Natural killer cell (primary cell): ENCODE data around the gene RUNX1. TPM values are rescaled to one million over a fixed set of nuclear protein-coding genes. Genes with fewer than 3 reads are reported as not detected.
A peak's percentile ranks its signal among the peaks of the same experiment; 100 is the strongest.

Source experiments
- ATAC-seq, 3 donors: fragments of 150-1000 bp in 2 of 3; fragments of 200-7000 bp in 1 of 3; cut with Tn5 transposase; 1 replicate in 1 of 3; 2 replicates in 2 of 3; pipeline ENCODE4 v1.10.0; 2021; ENCODE audit warnings: mild to moderate bottlenecking in 2 of 3, moderate library complexity in 2 of 3
- DNase-seq, 2 donors: peaks; one replicate each; pipeline versions ENCODE4 v3.0.0 to v3.0.0-alpha.2; 2013 to 2021; ENCODE audit warnings: mixed read lengths in 1 of 2
- H3K27ac ChIP-seq: one replicate; pipeline ENCODE4 v1.5.1; 2013; ENCODE audit warnings: mild to moderate bottlenecking, low read length
- H3K27me3 ChIP-seq: one replicate; pipeline ENCODE4 v1.6.1; 2013; ENCODE audit warnings: low read length; ENCODE audit not compliant: control insufficient read depth, insufficient read depth
- H3K36me3 ChIP-seq: one replicate; pipeline ENCODE4 v1.6.1; 2013; ENCODE audit warnings: low read length; ENCODE audit not compliant: control insufficient read depth, insufficient read depth
- H3K4me1 ChIP-seq: one replicate; pipeline ENCODE4 v1.6.1; 2013; ENCODE audit warnings: low read length; ENCODE audit not compliant: control insufficient read depth, insufficient read depth
- H3K4me3 ChIP-seq: one replicate; pipeline ENCODE4 v1.5.1; 2013; ENCODE audit warnings: low read length
- H3K9me3 ChIP-seq: one replicate; pipeline ENCODE4 v1.6.1; 2013; ENCODE audit warnings: low read length; ENCODE audit not compliant: control insufficient read depth, insufficient read depth
- H3K27ac Mint-ChIP-seq, 2 donors: one replicate each; pipeline ENCODE4 v1.8.0; 2022; ENCODE audit warnings: mild to moderate bottlenecking in 2 of 2, mixed read lengths in 2 of 2, moderate library complexity in 1 of 2
- H3K27me3 Mint-ChIP-seq, 2 donors: one replicate each; pipeline ENCODE4 v1.8.0; 2022; ENCODE audit warnings: low read depth in 2 of 2, mixed read lengths in 2 of 2
- H3K36me3 Mint-ChIP-seq: one replicate; pipeline ENCODE4 v1.8.0; 2022; ENCODE audit warnings: mixed read lengths
- H3K4me1 Mint-ChIP-seq, 2 donors: one replicate each; pipeline ENCODE4 v1.8.0; 2022; ENCODE audit warnings: mixed read lengths in 2 of 2
- H3K4me3 Mint-ChIP-seq: one replicate; pipeline ENCODE4 v1.8.0; 2022; ENCODE audit warnings: mild to moderate bottlenecking, moderate library complexity, mixed read lengths
- H3K9me3 Mint-ChIP-seq, 2 donors: one replicate each; pipeline ENCODE4 v1.8.0; 2022; ENCODE audit warnings: mixed read lengths in 2 of 2
- CTCF ChIP-seq: fragments of 200-600 bp; IDR thresholded peaks from one replicate; pipeline ENCODE4 v1.8.0; 2022; ENCODE audit warnings: antibody characterized with exemption
- WGBS: methylation state at CpG from one replicate; pipeline ENCODE4 v1.1.7; 2013; ENCODE audit warnings: missing lambda C conversion rate; ENCODE audit not compliant: insufficient coverage; 5-methylcytosine and 5-hydroxymethylcytosine counted together
- intact Hi-C: fragments of 100-400 bp; cut with micrococcal nuclease; formaldehyde crosslinking; loops from one replicate; pipeline ENCODE4 v1.14.2; 2022
- total RNA-seq, 4 donors: library from RNA; stranded (reverse); fragments of 120-200 nt in 1 of 4; gene quantifications; one replicate each; pipeline versions ENCODE4 v1.2.3 to v1.2.4, GENCODE V29; 2013 to 2022

The RUNX1 gene
- total RNA-seq, 3 donors from 2014 or later (not counting 1 experiment from before 2014, with no cell fraction given), result 62.1 to 171 (median 98.2) TPM

DNA sequence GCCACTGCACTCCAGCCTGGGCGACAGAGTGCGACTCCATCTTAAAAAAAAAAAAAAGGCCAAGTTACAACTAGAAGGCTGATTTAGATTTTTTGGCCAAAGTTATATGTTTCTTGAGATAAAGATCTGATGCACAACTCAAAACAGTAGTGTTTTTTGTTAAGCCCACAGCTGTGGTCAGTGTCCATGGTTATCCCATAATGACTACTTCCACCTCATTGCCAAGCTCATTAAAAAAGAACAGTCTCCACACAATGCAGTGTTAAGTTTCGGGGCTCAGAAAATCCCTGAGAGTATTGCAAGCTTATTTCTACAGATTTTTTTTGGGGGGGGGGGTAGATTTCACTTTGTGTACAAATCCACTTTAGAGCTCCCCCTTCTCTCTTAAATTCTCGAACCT is 120.5 kb downstream of the RUNX1 start:
- TF ChIP-seq CTCF, result no peak
- WGBS, result 88% methylated on average over 3 of the region's 4 CpGs
- intact Hi-C loops, result no loop called here
- no peaks in the 10 kb centered on the region for H3K36me3 ChIP-seq
- no peaks in the 10 kb centered on the region for H3K27me3 ChIP-seq
- H3K4me3 Mint-ChIP-seq, result no peak overlapping the region
- no peak overlapping the region for H3K27ac Mint-ChIP-seq
- no peaks in the 10 kb centered on the region for H3K9me3 Mint-ChIP-seq
- peaks cover 6% of the 10 kb centered on the region for H3K4me1 ChIP-seq
- no peaks in the 10 kb centered on the region for H3K27me3 Mint-ChIP-seq
- DNase-seq, result no peak
- H3K9me3 ChIP-seq, result no peaks in the 10 kb centered on the region
- no peak overlapping the region for H3K27ac ChIP-seq
- no peaks in the 10 kb centered on the region for H3K36me3 Mint-ChIP-seq
- H3K4me3 ChIP-seq, result no peak overlapping the region
- peaks cover 65 to 75% of the 10 kb centered on the region in 2 donors for H3K4me1 Mint-ChIP-seq
- no peak for ATAC-seq

DNA sequence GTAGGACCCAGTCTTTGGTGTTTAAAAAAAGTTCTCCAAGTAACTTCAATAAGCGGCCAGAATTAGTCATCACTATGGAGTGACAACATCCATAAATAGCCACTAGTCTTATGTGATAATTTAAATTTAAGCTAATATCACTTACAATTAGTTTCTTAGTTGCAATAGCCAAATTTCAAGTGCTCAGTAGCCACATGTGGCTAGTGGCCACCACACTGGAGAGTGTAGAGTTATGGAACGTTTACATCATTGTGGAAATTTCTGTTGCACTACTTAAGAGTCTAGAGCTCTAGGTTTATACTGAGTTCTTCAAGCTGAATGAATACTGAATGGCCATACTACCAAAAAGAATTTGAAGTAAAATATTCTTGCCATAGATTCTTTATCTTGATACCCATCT is 121.1 kb downstream of the RUNX1 start:
- H3K27ac ChIP-seq, result no peak overlapping the region
- Mint-ChIP-seq H3K27ac (no peak overlapping the region), H3K9me3 (no peaks in the 10 kb centered on the region), H3K4me1 (peaks cover 65 to 75% of the 10 kb centered on the region in 2 donors), H3K4me3 (no peak overlapping the region), H3K27me3 (no peaks in the 10 kb centered on the region), H3K36me3 (no peaks in the 10 kb centered on the region)
- intact Hi-C loops, result no loop called here
- H3K36me3 ChIP-seq, result no peaks in the 10 kb centered on the region
- no peaks in the 10 kb centered on the region for H3K27me3 ChIP-seq
- ATAC-seq, result no peak
- 40% methylated on average over 1 of the region's 2 CpGs for WGBS
- DNase-seq, result no peak
- H3K4me3 ChIP-seq, result no peak overlapping the region
- no peaks in the 10 kb centered on the region for H3K9me3 ChIP-seq
- TF ChIP-seq CTCF, result no peak
- peaks cover 3% of the 10 kb centered on the region for H3K4me1 ChIP-seq

DNA sequence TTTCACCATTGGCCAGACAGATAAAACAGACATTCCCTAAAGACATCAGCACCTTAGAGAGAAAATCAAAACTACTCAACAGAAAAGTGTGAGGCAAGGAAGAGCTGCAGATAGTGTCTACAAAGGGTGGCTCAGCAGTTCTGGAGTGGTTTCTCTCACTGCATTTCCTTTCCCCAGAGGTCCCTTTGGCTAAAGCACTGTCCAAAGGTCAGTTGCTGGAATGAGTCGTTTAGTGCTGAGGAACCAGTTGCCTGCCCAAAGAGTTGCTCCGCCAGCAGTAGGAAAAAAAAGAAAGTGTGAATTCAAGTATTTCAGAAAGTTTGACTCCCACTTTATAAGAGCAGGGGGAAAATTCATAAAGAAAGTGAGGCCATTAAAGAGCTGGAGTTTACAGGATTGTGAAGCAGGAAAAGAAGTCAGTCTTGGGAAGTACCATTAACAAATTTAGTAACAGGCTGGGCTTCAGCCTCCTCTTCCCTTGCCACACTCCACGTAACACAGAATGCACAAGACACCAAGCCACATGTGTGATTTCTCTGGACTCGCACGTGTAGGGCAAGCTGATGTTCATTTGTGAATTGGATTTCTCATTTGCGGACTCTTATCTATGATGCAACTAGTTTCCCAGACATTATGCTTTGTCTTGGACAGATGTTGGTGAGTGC is 122.2 kb downstream of the RUNX1 start:
- DNase-seq, result no peak
- Histone ChIP-seq H3K4me1 (peaks cover 3% of the 10 kb centered on the region), H3K27ac (no peak overlapping the region), H3K27me3 (no peaks in the 10 kb centered on the region), H3K4me3 (no peak overlapping the region), H3K36me3 (no peaks in the 10 kb centered on the region), H3K9me3 (no peaks in the 10 kb centered on the region)
- WGBS, result 93% methylated on average over 6 of the region's 6 CpGs
- peak overlapping the region; percentile 30 to 68 for H3K27ac Mint-ChIP-seq
- no peaks in the 10 kb centered on the region for H3K9me3 Mint-ChIP-seq
- H3K27me3 Mint-ChIP-seq, result no peaks in the 10 kb centered on the region
- H3K4me3 Mint-ChIP-seq, result no peak overlapping the region
- no peaks in the 10 kb centered on the region for H3K36me3 Mint-ChIP-seq
- intact Hi-C loops, result no loop called here
- ATAC-seq, result no peak
- TF ChIP-seq CTCF, result no peak
- peaks cover 65 to 75% of the 10 kb centered on the region in 2 donors for H3K4me1 Mint-ChIP-seq

- H3K27ac ChIP-seq, result no peak overlapping the region
- intact Hi-C loops, result no loop called here
- H3K4me3 ChIP-seq, result no peak overlapping the region
- no peak for DNase-seq
- no peak for TF ChIP-seq CTCF
- WGBS, result 98% methylated on average over 4 of the region's 4 CpGs
- no peak for ATAC-seq
- Mint-ChIP-seq H3K36me3 (no peaks in the 10 kb centered on the region), H3K4me1 (peaks cover 63 to 75% of the 10 kb centered on the region in 2 donors), H3K27me3 (no peaks in the 10 kb centered on the region), H3K4me3 (no peak overlapping the region), H3K9me3 (no peaks in the 10 kb centered on the region), H3K27ac (peak overlapping the region in 1 of 2 donors; percentile 56)
- no peaks in the 10 kb centered on the region for H3K36me3 ChIP-seq
- H3K27me3 ChIP-seq, result no peaks in the 10 kb centered on the region
- no peaks in the 10 kb centered on the region for H3K4me1 ChIP-seq
- H3K9me3 ChIP-seq, result no peaks in the 10 kb centered on the region
Measured at GRCh38 chr21:34925597-34925996, 123.5 kb downstream of the RUNX1 start.
